HEK293 (cell line): ENCODE data around the gene SHROOM3.

Experiments used
- ATF2 ChIP-seq: fragments of 450-650 bp; formaldehyde crosslinking; IDR thresholded peaks from 2 replicates; pipeline ENCODE4 v1.5.1; 2016; ENCODE audit warnings: missing biosample characterization, missing genetic modification characterization, low read depth
- CTCF ChIP-seq: fragments of 450-650 bp; formaldehyde crosslinking; IDR thresholded peaks from 2 replicates; pipeline ENCODE4 v1.5.1; 2016; ENCODE audit warnings: missing biosample characterization, missing genetic modification characterization
- ELK4 ChIP-seq: IDR thresholded peaks from 2 replicates; pipeline ENCODE4 v1.6.1; 2011; ENCODE audit warnings: mild to moderate bottlenecking, low read depth, low read length, borderline replicate concordance
- RBAK ChIP-seq: fragments of 450-650 bp; formaldehyde crosslinking; IDR thresholded peaks from 2 replicates; pipeline ENCODE4 v1.5.1; 2016; ENCODE audit warnings: missing biosample characterization, missing genetic modification characterization
- REST ChIP-seq: fragments of 450-650 bp; formaldehyde crosslinking; IDR thresholded peaks from 2 replicates; pipeline ENCODE4 v1.5.1; 2016; ENCODE audit warnings: missing biosample characterization, missing genetic modification characterization
- ZBTB1 ChIP-seq: fragments of 450-650 bp; formaldehyde crosslinking; IDR thresholded peaks from 2 replicates; pipeline ENCODE4 v1.5.1; 2016; ENCODE audit warnings: missing biosample characterization, missing genetic modification characterization
- ZBTB17 ChIP-seq: fragments of 450-650 bp; formaldehyde crosslinking; IDR thresholded peaks from 2 replicates; pipeline ENCODE4 v1.5.1; 2016; ENCODE audit warnings: missing biosample characterization, missing genetic modification characterization
- ZNF10 ChIP-seq: fragments of 450-650 bp; formaldehyde crosslinking; IDR thresholded peaks from 2 replicates; pipeline ENCODE4 v1.5.1; 2017; ENCODE audit warnings: missing biosample characterization, missing genetic modification characterization
- ZNF18 ChIP-seq: fragments of 450-650 bp; formaldehyde crosslinking; IDR thresholded peaks from 2 replicates; pipeline ENCODE4 v1.5.1; 2016; ENCODE audit warnings: missing biosample characterization, missing genetic modification characterization
- ZNF184 ChIP-seq: fragments of 450-650 bp; IDR thresholded peaks from 2 replicates; pipeline ENCODE4 v1.5.1; 2018; ENCODE audit warnings: missing biosample characterization, mild to moderate bottlenecking, missing genetic modification characterization
- ZNF221 ChIP-seq: fragments of 450-650 bp; formaldehyde crosslinking; IDR thresholded peaks from 2 replicates; pipeline ENCODE4 v1.5.1; 2017; ENCODE audit warnings: missing biosample characterization, missing genetic modification characterization, borderline replicate concordance
- ZSCAN16 ChIP-seq: fragments of 450-650 bp; formaldehyde crosslinking; IDR thresholded peaks from 2 replicates; pipeline ENCODE4 v1.5.1; 2016; ENCODE audit warnings: missing biosample characterization, missing genetic modification characterization
- ZSCAN5A ChIP-seq: fragments of 450-650 bp; formaldehyde crosslinking; IDR thresholded peaks from 2 replicates; pipeline ENCODE4 v1.5.1; 2016; ENCODE audit warnings: missing biosample characterization, missing genetic modification characterization

GRCh38 chr4:76622717-76623116, 187.7 kb downstream of the SHROOM3 start:
- TF ChIP-seq CTCF (no peak), RBAK (tag by site-specific recombination) (no peak), ELK4 (no peak), ZSCAN5A (tag by site-specific recombination) (no peak), ZNF221 (tag by site-specific recombination) (no peak), ZNF18 (tag by site-specific recombination) (no peak), ZBTB1 (tag by site-specific recombination) (no peak), ZSCAN16 (tag by site-specific recombination) (no peak), REST (tag by site-specific recombination) (no peak), ZNF184 (tag by site-specific recombination) (no peak), ZBTB17 (tag by site-specific recombination) (no peak), ATF2 (no peak), ZNF10 (tag by site-specific recombination) (no peak)
